Globus pallidus (tissue), 1 donor: ENCODE measurements around the gene TNNI3K.

ENCODE experiments used
- DNase-seq: peaks from one replicate; pipeline ENCODE4 v3.0.0-alpha.2; 2015; ENCODE audit warnings: low spot score

The TNNI3K gene

DNA sequence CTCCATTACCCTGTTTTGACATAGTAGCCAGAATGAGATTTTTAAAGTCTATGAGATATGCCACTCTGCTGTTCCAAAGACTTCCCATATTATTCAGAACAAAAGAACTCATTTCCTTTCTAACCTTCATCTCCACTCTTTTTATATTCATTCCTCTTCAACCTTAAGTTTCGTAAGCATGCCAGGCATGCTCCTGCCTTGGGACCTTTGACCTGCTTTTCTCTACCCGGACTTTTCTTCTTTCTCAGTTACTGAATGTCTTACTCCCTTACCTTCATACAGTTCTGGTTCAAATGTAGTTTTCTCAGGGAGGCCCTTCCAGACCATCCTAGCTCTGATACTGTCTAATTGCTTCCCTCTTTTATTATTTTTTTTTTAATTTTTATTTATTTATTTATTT lies 81.1 kb downstream of the TNNI3K start:
- no peak for DNase-seq

DNA sequence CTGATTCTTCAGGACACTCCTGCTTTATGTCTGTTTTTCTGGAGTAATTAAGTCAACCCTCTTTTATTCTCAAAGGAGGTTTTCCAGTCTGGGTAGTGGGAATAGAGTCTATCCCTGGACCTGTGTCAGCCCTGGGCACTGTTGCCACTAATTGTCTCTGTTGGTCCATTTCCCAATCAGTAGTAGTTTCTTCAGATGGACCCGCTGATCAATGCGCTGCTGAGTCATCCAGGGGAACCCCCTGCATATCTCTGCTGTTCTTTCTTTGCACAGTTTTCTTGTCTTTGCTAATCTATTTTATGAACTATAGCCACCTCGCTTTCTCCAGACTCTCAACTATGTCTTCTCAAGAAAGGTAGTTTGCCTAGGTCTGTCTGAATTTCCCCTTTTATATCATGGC lies 82.5 kb downstream of the TNNI3K start:
- DNase-seq, result no peak

- DNase-seq, result no peak
Measured at GRCh38 chr1:74323937-74324473, 88.8 kb downstream of the TNNI3K start.

DNA sequence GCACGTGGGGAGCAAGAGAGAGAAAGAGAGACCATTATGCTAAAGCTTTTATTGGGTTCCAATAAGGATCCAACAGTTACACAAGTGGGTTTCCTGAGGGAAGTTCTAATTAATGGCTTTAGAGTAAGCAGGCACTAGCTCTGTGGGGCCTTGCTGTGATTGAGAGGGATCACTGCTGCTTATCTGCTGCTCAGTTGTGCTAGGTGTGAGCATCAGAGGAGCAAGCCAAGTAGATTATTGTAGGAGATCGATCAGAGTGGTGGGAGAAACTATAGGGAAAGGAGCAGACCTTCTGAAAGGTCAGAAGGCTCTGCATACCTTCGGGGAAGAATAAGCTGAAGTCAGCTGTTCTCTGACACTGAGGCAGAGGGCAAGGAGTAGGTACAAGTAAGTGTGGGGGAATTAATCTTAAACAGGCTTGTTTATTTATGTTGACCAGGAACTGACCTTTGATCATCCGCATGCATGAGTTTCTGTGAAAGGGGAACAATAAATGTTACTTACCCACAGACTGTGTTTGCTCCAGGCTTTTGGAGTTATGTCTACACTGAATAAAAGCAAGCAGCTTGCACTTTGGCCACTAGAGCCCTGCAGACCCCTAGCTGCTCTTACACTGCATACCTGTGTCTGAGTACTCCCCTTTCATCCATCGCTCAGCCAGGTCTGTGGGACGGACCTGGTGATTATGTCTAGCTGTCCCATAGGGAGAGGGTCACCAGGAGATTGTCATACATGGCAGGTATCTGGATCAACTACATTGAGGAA lies 89.7 kb downstream of the TNNI3K start:
- DNase-seq, result no peak

DNA sequence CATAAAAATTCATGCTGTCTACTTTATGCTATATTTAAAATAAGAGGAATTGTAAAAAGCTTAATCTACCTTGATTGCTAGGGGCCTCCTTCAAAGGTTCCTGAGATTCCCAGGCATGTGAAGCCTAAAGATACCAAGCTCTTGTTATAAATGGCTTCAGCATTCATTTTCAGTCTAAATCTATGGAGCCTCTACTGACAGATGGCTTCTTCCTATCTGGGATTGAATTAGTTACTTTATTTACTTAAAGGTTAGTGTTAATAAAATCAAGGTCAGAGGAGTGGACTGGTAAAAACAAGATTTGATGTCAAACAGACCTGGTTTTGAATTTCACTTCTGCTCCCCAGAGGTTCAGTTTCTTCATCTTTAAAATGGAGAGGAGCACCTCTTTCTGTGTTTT lies 93.7 kb downstream of the TNNI3K start:
- no peak for DNase-seq

DNA sequence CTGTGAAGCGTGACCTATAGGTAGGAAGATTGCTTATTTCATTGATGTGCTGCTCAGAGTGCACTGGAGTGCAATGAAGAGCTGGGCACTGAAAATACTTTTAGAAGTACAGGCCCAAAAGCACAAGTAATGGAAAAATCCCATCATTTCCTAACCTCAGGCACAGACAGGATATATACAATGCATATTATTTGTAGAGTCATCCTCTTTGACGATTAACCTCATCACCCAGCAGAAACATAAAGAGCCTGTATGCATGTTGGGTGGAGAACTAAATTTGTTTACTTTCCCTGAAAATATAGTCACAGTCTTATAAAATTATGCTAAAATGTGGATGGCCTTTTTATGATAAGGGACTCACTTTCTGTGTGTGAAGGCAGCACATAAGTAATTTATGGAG lies 98.1 kb downstream of the TNNI3K start:
- no peak for DNase-seq

- no peak for DNase-seq
Measured at GRCh38 chr1:74334147-74334546, 99.0 kb downstream of the TNNI3K start.

DNA sequence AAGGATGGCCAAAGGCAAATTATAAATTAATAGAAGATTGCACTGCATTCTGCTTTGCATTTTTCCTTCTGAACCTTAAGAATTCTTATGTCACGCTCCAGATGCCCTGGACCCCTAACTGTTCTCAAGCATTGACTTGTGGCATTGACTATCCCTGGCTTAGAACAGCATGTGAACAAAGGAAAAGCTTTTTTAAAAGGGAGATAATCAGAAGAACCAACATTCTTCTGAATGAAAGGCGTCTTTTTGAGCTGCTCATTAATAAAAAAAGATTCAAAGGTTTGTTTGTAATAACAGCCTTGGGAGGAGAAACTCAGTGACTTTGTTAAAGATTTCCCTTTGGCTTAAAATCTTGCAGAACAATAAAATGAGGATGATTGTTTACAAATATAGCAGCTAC lies 105.5 kb downstream of the TNNI3K start:
- no peak for DNase-seq

DNA sequence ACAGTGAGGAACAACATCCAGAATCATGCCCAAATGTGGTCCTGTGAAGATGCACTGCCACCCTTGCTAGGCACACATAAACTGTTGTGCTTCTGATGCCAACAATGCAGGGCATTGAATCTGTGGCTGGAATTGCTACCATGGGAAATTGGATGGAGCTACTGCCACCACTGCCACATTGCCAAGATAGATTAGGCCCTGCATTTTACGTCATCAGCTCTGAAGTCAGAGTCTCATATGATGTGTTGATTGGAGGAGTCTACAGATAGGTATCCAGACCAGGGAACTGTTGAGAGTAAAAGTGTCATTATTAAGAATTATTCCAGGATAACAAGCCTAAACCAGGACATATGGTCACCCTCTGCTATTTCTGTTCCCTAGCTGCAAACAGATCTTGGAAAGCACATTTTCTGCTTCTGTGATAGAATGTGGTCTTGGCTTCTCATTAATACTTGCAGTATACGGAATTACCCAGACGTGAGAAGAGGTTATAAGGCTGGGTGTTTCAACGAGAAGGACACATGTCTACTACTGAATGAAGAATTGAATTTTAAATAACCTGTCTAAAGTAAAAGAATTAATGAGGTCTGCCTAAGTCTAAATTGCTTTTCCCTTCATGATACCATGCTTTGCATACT lies 106.6 kb downstream of the TNNI3K start:
- peak; percentile 8 for DNase-seq

DNA sequence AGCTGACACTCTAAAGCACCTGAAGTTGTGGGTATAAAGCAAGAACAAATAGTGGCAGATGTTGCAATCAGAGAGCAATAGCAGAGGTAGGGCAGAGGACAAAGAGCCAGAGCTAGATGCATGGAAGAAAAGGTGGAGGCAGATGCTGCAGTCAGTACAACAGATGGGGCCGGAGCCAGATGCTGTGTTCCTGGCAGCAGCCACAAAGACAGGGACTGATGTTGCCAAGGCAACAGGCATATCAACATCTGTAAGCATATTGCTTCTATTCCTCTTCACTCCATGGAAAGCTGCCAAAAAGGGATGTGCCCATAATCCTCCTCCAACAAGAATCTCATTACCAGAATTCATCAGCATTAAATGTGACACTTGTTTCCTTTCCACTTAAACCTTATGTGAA lies 108.0 kb downstream of the TNNI3K start:
- DNase-seq, result peak; percentile 16

- DNase-seq, result no peak
Measured at GRCh38 chr1:74344387-74344786, 109.2 kb downstream of the TNNI3K start.

DNA sequence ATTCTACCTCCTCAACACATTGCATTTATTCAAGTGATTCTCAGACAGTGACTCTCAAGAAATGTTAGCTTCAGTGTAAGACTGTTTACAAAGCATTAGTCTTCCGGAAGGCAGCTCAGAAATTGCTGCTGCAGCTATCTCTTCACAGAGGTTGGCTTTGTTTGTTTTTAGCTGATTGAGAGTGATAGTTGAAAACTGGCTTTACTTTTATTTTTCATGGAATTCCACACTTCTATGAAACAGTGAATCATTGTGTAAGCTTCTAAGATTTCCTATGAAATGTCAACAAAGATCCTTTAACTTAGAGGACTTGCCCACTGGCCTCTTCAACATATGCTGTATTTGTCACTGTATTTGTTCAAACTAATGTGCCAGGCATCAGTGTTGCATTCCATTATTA lies 121.3 kb downstream of the TNNI3K start:
- peak; percentile 20 for DNase-seq

DNA sequence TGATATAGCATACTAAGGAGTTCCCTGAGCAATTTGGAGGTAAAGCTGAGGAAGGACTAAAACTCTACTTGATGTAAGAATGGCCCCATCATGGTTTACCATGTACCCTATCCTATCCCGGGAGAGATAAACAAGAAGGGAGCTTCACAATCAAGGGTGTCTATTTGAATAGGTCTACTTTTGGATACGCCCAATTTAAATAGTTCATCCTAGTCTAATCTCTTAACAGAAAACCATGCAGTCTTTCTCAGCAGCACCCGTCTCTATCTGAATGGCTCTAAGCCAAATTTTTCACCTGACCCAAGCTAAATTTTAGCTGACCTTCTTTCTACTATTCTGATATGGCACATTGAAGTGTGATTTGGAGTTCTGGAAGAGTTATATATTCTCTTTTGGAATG lies 122.0 kb downstream of the TNNI3K start:
- DNase-seq, result no peak

- DNase-seq, result peak; percentile 6
Measured at GRCh38 chr1:74357756-74358155, 122.6 kb downstream of the TNNI3K start.

GRCh38 chr1:74362691-74363090 lies 127.5 kb downstream of the TNNI3K start:
- no peak for DNase-seq

- peak; percentile 15 for DNase-seq
Measured at GRCh38 chr1:74363220-74363619, 128.0 kb downstream of the TNNI3K start.

- no peak for DNase-seq
Measured at GRCh38 chr1:74367175-74367813, 132.1 kb downstream of the TNNI3K start.

DNA sequence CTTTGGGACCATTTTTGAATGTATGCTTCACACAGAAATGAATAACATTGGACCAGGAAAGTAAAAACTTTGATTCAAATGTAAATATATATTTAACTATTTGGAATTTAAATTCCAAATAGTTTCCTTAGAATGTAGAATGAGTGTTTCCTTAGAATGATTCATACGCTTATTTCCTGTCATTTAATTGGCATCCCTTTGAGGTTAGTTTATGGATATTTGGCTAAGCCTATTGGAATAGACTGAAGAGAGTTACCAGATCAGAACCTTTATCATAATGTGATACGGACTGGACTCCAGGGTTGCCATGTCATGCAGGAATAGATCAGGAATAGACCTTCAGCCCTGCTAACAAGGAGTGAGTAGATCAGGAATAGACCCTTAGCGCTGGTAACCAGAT lies 133.1 kb downstream of the TNNI3K start:
- DNase-seq, result no peak

GRCh38 chr1:74375376-74375775 lies 140.2 kb downstream of the TNNI3K start:
- no peak for DNase-seq

DNA sequence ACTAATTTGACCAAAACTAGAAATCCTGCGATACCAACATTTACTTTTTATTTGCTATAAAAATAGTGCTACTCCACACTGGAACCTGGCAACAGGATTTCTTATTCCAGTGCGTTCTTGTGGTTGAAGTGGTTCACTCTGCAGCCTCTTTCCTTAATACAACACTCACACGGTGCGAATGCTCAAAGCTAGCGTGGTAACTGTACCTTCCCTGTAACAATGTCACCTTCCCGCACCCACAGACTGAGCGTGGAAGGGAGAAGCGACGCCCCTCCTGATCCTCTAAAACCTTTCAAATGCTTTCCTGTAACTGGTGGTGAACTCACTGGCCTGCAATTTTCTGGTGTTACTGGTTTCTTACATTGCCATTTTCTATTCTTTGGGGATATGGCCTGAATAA lies 145.1 kb downstream of the TNNI3K start:
- no peak for DNase-seq

GRCh38 chr1:74388855-74389254 lies 153.7 kb downstream of the TNNI3K start:
- no peak for DNase-seq

DNA sequence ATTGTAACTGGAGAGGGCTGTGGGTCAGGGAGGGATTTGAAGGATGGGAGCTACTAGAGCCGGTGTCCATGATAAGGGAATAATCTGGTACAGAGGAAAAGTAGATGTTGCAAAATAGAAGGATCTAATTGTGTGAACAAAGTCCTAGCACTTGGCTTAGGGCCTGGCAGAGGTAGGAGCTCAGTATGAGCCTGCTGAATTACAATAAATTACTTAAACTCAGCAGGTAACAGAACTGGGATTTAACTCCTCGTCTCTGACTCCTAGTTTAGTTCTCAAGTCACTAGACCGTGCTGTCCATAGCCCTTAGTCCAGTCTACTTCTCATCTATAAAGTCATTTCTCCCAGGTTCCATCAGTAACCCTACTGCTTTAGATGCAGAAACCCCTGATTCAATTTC lies 157.0 kb downstream of the TNNI3K start:
- DNase-seq, result no peak

GRCh38 chr1:74392840-74393239 lies 157.7 kb downstream of the TNNI3K start:
- no peak for DNase-seq
